NOMO-1 treated with dmso at 0.1 percent for 144 hours (cell line): ENCODE results near the gene SH2B2.

Experiments
- DNase-seq: peaks from one replicate; lab custom pipeline; 2025; ENCODE audit not compliant: unreplicated experiment; lab: John Stamatoyannopoulos, UW

SH2B2 gene

GRCh38 chr7:102264367-102264891, 22.2 kb upstream of the SH2B2 start:
- no peak for DNase-seq

GRCh38 chr7:102266541-102266940, 20.1 kb upstream of the SH2B2 start:
- DNase-seq = no peak

- no peak for DNase-seq
Observed at GRCh38 chr7:102268635-102269034, 18.0 kb upstream of the SH2B2 start.

GRCh38 chr7:102270178-102270887, 16.3 kb upstream of the SH2B2 start:
- no peak for DNase-seq

- DNase-seq = no peak
Observed at GRCh38 chr7:102271158-102271798, 15.4 kb upstream of the SH2B2 start.

GRCh38 chr7:102272075-102272916, 14.4 kb upstream of the SH2B2 start:
- DNase-seq = no peak

- no peak for DNase-seq
Observed at GRCh38 chr7:102272917-102273748, 13.5 kb upstream of the SH2B2 start.

GRCh38 chr7:102273749-102274712, 12.6 kb upstream of the SH2B2 start:
- DNase-seq = no peak

GRCh38 chr7:102275123-102275703, 11.5 kb upstream of the SH2B2 start:
- no peak for DNase-seq

GRCh38 chr7:102277901-102278300, 8.8 kb upstream of the SH2B2 start:
- DNase-seq = no peak

GRCh38 chr7:102279537-102280400, 6.9 kb upstream of the SH2B2 start:
- DNase-seq = peak; percentile 38

GRCh38 chr7:102280521-102280920, 6.1 kb upstream of the SH2B2 start:
- no peak for DNase-seq

GRCh38 chr7:102281785-102282184, 4.9 kb upstream of the SH2B2 start:
- no peak for DNase-seq

- DNase-seq = no peak
Observed at GRCh38 chr7:102282465-102283362, 4.0 kb upstream of the SH2B2 start.

GRCh38 chr7:102283477-102284189, 3.0 kb upstream of the SH2B2 start:
- no peak for DNase-seq

GRCh38 chr7:102284399-102284798, 2.3 kb upstream of the SH2B2 start:
- DNase-seq = no peak
